NCI-H2107 (cell line): Measurements from ENCODE around the gene LGALS3BP.
"Not testable (repeated sequence)": the region's sequence is repeated elsewhere in the genome, so short reads cannot be mapped to it uniquely, and the experiment has no call there.

ENCODE experiments used
- DNase-seq: peaks from one replicate; lab custom pipeline; 2025; lab: John Stamatoyannopoulos, UW

Gene LGALS3BP

GRCh38 chr17:78962984-78963348 is 16.8 kb downstream of the LGALS3BP start:
- DNase-seq: not testable (repeated sequence)

DNA sequence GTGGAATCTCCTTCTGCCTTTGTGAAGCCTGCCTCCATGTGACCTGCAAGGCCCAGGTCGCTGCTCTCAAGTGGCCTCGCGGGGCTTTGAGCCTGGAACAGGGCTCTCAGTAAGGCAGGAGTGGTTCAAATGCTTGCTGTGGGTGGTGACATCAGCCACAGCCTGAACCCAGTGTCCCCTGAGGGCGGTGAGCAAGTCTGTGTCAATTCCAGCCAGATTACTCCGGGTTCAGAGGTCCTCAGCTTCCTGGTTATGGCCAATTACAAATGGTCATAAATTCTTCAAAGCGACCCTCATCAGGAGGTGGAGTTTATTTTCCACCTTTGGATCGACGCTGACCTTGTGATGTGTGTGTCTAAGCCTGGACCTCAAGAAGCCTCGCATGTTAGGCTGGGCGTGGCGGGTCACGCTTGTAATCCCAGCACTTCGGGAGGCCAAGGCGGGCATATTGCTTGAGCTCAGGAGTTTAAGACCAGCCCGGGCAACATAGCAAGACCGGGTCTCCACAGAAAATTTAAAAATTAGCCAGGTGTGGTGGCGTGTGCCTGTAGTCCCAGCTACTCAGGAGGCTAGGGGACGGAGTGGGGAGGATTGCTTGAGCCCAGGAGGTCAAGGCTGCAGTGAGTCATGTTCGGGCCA is 17.3 kb downstream of the LGALS3BP start:
- no peak for DNase-seq

DNA sequence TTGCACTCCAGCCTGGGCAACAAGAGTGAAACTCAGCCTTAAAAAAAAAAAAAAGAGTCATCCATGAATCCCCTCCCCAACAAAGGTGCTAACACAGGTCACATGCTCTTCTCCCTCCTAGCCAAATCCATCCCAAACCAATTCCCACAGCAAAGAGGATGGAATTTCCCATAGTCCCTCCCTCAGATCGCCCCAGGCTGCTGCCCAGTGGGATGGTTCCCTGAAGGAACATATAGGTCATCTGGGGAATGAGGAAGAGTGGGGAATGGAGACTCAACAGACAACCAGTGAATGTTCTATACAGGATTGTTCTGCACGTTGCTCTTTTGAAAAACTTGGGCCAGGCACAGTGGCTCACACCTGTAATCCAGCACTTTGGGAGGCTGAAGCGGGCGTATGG is 18.2 kb downstream of the LGALS3BP start:
- DNase-seq: no peak

GRCh38 chr17:78960928-78961327 is 18.8 kb downstream of the LGALS3BP start:
- DNase-seq: no peak

GRCh38 chr17:78959803-78960202 is 19.9 kb downstream of the LGALS3BP start:
- no peak for DNase-seq

- no peak for DNase-seq
These were observed 21.0 kb downstream of the LGALS3BP start for GRCh38 chr17:78958641-78959127.

GRCh38 chr17:78957128-78957527 is 22.6 kb downstream of the LGALS3BP start:
- no peak for DNase-seq

DNA sequence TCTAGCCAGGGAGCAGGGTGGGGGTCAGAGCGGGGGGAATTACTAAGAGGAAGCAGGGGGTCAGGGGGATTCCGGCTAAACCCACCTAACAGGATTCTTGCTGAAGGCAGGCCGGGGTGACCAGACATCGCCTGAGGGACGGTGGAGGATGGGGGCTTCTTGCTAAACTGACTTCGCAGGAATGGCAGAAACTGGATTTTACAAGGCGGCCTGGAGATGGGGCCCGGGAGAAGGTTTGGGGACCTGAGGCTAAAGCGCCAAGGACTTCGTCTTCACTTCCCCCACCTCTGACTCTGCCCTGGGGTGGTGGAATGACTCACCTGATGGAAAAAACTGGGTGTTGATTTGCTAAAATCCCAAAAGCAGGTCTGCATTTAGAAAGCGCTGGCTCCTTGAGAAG is 23.5 kb downstream of the LGALS3BP start:
- no peak for DNase-seq

DNA sequence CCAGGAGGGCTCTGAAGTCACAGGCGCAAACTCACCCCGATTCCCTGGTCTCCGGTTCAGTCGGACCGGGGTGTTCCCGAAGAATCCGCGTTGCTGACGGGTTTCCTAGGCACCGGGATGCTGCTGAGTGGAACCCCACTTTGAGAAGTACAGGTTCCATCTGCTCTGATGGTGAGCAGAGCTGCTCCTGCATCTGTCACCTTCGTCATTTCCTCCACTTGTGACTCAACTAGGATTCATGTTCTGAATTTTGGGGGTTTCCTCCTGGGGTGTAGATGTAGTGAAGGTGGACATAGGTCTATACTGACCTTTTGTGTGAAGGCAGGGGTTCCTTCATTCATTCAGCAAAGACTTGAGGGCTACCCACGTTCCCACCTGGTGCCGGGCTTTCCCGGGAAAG is 25.0 kb downstream of the LGALS3BP start:
- no peak for DNase-seq

DNA sequence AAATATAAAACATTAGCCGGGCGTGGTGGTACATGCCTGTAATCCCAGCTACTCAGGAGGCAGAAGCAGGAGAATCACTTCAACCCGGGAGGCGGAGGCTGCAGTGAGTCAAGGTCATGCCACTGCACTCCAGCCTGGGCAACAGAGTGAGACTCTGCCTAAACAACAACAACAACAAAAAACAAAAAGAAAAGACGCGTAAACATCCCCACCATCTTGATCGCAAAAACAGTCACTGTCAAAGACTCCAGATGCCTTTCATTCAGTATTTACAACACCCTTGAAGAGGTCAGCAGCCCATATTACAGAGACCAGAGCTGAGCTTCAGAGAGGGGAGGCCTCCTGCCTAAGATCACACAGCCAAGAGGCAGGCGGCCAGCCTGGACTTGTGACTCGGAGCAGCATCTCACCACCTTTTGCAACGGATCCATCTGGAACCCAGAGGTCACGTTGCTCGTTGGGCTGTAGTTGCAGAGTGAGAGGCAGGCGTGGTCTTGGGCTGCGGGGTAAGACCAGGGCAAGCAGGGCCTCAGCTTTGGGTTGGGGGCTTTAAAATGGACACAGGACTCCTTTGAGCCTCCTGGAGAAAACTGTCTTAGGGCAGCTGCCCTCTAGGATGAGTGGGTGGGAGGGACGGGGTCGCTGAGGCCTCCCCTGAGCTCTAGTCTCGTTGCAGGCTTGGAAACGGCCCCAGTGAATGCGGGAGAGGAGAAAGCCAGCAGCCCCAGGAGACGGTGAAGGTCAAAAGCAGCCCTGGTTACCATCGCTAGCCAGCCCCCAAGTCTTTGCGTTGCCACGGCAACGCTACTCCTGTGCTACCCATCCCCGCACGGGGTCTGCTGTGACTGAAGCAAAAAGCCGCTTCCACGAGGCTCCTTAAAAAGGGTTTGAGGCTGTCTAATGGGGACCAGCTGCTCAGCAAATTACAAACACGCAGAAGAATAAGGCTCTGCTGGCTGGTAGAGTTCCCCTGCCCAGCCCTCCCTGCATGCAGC is 26.1 kb downstream of the LGALS3BP start:
- DNase-seq: no peak

- DNase-seq: no peak
These were observed 27.0 kb downstream of the LGALS3BP start for GRCh38 chr17:78952706-78953105.

DNA sequence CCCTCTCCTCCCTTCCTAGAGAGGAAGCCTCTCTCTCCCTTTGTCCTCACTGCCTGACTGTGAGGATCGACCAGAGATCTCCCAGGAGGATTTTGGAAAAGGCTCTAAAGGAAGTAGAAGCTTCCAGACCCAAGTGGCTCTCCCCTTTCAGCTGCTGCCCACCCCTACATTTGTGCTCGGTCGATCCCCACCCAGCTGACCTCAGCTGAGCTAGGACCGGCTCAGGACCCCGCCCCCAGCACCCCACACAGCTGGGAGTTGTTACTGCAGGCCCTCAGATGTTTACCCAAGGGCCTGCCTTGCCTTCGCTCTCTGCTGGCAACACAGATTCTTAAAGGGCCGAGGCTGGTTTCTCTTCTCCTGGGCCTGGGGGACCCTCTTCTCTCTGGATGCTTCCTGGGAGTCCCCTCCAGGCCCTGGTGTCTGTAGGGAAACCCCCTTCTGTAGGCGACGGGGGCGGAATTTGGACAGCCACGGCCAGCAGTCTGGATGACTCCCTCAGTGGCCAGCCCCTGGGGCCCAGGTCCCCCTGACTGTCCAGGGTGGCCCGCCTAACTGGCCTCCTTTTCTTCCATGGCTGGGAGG is 27.7 kb downstream of the LGALS3BP start:
- DNase-seq: no peak

DNA sequence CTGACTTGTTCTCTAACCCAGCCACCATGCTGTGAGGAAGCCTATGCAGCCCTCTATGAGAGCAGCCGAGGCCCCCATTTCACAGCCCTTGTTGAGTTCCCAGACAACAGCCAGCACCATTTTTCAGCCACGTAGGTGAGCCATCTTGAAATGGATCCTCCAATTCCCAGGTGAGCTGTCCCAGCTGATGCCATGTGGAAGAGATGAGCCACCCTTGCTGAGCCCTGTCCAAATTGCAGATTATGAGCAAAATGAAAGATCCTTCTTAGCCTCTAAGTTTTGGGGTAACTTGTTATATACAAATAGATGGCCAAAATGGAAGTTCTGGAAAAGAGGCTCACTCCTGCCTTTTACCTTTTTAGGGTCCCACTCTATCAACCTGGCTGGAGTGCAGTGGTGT is 28.9 kb downstream of the LGALS3BP start:
- DNase-seq: no peak

DNA sequence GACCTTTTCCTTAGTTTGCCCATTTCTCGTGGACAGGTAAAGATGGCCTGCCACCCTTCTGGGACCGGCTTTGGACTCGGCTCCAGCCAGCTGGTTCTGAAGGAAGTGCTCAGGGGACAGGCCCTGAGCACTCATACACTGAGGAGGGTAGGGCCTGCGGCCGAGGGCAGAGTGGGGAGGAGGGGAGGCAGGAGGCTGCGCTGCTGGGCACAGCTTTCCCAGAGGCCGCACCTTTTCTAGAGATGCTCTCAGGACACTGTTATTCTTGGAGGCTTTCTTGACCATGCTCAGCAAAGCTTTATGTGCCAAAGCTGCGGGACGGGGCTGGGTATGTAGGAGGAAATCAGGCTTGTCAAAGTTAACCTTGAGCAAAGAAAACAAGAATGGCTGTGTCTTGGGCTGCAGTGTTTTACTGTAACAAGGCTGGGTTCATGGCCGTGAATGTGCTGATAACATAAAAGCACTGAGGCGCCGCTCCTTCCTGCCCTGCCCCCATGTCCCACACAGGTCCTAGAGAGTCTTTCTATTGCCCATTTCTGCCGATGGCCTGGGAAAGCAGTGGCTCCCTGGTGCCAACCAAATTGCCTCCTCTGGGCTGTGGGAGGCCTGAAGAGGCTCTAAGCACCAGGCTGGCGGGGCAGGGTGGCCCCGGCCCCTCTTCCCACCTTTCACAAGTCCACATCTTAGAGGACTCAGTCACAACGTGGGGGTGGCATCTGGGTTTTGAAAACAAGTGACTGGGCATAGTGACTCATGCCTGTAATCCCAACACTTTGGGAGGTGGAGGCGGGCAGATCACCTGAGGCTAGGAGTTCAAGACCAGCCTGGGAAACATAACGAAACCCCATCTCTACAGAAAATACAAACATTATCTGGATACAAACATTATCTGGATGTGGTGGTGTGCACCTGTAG is 32.2 kb downstream of the LGALS3BP start:
- DNase-seq: no peak

DNA sequence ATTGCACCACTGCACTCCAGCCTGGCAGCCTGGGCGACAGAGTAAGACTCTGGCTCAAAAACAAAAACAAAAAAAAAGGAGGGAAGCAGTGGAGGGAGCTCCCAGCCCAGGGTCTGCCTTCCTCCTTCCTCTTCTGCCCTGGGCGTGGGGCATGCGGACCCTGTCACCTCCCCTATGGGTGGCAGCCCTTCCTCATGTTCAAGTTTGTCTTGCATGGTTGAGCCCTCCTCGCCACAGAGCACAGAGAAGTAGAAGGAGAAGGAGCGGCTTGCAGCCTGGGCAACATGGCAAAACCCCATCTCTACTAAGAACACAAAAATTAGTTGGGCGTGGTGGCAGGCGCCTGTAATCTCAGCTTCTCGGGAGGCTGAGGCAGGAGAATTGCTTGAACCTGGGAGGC is 33.1 kb downstream of the LGALS3BP start:
- no peak for DNase-seq

GRCh38 chr17:78946131-78946530 is 33.6 kb downstream of the LGALS3BP start:
- DNase-seq: no peak

GRCh38 chr17:78945455-78945854 is 34.3 kb downstream of the LGALS3BP start:
- not testable (repeated sequence) for DNase-seq

- no peak for DNase-seq
These were observed 34.8 kb downstream of the LGALS3BP start for GRCh38 chr17:78944956-78945355.

- DNase-seq: no peak
These were observed 35.7 kb downstream of the LGALS3BP start for GRCh38 chr17:78944026-78944425.

GRCh38 chr17:78940708-78941107 is 39.0 kb downstream of the LGALS3BP start:
- DNase-seq: no peak

DNA sequence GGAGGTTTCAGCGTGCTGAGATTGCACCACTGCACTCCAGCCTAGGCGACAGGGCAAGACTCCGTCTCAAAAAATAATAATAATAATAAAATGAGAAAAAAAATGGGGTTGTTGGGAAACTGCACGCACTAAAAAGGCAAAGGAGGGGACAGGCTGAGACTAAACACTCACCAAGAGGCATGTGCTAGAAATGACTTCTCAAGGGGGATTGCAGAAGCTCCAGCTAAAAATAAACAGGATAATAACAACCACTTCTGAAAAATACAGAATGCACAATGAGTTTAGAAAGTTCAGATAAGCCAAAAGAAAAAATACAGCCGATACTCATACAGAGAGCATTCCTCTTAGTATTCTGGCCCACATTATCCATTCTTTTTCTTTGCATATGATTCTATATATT is 39.5 kb downstream of the LGALS3BP start:
- no peak for DNase-seq

DNA sequence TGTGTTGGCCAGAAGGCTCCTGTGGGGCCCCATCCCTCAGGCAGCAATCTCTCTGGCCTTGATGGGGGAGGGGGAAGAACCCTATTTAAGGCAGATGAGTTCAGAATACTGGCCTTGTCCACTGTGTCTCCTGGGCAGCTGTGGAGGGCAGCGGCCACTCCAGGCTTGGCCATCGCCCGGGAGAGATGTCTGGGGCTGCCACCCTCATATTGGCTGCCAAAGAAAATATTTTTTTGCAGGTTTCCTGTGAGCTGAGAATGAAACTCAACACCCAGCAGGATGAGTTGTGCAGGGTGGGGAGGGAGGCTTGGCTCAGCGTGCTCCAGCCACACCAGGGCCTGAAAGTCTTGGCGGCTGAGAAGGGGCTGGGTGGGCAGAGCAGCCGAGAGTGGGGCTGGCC is 40.1 kb downstream of the LGALS3BP start:
- DNase-seq: no peak
